ENCODE data around the gene APBB1IP. TPM values are rescaled to one million over a fixed set of nuclear protein-coding genes. Genes with fewer than 3 reads are reported as not detected.

The APBB1IP gene
- total RNA-seq, 4 donors from 2014 or later, result 1.0 to 4.5 (median 2.7) TPM

DNA sequence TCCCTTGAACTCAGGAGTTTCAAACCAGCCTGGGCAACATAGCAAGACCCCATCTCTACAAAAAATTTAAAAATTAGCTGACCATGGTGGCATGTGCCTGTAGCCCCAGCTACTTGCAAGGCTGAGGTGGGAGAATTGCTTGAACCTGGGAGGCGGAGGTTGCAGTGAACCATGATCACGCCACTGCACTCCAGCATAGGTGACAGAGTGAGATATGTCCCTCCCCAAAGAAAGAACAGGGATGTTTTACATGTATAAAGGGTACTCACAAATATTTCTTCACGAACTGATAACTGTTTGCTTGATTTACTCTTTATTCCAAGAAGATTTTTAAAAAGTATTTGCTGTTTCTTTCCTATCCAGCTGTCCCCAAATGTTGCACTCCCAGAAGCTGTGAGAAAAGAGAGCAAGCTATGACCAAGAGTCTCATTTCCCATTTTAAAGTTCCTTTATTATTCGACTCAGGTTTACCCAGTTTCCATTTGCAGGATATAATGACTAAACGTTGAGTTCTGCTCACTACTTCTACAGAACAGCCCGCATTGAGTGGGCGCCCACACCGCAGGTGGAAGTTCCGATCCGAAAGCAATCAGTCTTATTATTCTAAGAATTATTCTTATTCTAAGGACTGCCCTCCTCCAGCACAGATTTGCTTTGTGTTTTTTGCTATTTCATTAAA, 90.7 kb downstream of the APBB1IP start:
- 88% methylated on average over 10 of the region's 10 CpGs for WGBS
- no peaks in the 10 kb centered on the region for H3K27me3 ChIP-seq
- TF ChIP-seq EP300 (IDR thresholded peaks at IDR 0.05) (no peak), CTCF (IDR thresholded peaks at IDR 0.05) (no peak), POLR2A (IDR thresholded peaks at IDR 0.05) (no peak), POLR2AphosphoS5 (IDR thresholded peaks at IDR 0.05) (no peak)

DNA sequence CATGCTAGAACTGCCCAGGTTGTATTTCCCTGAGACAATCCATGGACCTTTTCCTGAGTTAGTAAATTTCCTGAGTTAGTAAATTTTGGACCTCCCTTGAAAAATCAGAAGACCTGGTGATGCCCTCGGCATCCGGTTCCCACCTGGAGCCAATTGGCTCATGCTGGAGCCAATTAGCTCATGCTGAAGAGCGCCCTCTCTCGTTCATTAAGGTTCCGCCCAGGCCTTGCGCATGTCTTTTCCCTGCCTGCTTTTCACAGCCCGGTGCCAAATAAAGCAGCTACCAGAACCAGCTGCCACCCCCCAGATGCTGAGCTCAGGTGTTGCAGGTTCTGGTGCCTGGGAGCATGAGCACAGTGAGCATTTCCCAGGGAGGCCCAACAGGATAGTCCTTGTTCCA, 96.2 kb downstream of the APBB1IP start:
- no peaks in the 10 kb centered on the region for H3K4me1 ChIP-seq
- TF ChIP-seq EP300 (IDR thresholded peaks at IDR 0.05) (no peak), CTCF (IDR thresholded peaks at IDR 0.05) (no peak), POLR2A (IDR thresholded peaks at IDR 0.05) (no peak), POLR2AphosphoS5 (IDR thresholded peaks at IDR 0.05) (no peak)
- H3K4me3 ChIP-seq, result no peak overlapping the region
- H3K36me3 ChIP-seq, result no peaks in the 10 kb centered on the region
- DNase-seq (ENCODE audit: low spot score in 2 of 2), result no peak
- WGBS, result 68% methylated on average over 6 of the region's 7 CpGs
- H3K27ac ChIP-seq, result no peak overlapping the region
- H3K9me3 ChIP-seq, result no peaks in the 10 kb centered on the region
- H3K27me3 ChIP-seq, result no peaks in the 10 kb centered on the region

More for the DNA sequence above, 90.7 kb downstream of the APBB1IP start:
- no peaks in the 10 kb centered on the region for H3K9me3 ChIP-seq
- H3K27ac ChIP-seq, result no peak overlapping the region
- no peak overlapping the region for H3K4me3 ChIP-seq
- DNase-seq (ENCODE audit: low spot score in 2 of 2), result no peak
- no peaks in the 10 kb centered on the region for H3K4me1 ChIP-seq
- H3K36me3 ChIP-seq, result no peaks in the 10 kb centered on the region

GRCh38 chr10:26540601-26541000, 102.5 kb downstream of the APBB1IP start:
- H3K4me3 ChIP-seq, result no peak overlapping the region
- no peaks in the 10 kb centered on the region for H3K27me3 ChIP-seq
- no peak for DNase-seq (ENCODE audit: low spot score in 2 of 2)
- no peak overlapping the region for H3K27ac ChIP-seq
- no peaks in the 10 kb centered on the region for H3K9me3 ChIP-seq
- TF ChIP-seq CTCF (IDR thresholded peaks at IDR 0.05) (no peak), POLR2AphosphoS5 (IDR thresholded peaks at IDR 0.05) (no peak), POLR2A (IDR thresholded peaks at IDR 0.05) (no peak), EP300 (IDR thresholded peaks at IDR 0.05) (no peak)
- H3K4me1 ChIP-seq, result peaks cover 2% of the 10 kb centered on the region
- no peaks in the 10 kb centered on the region for H3K36me3 ChIP-seq
- 36% methylated on average over 5 of the region's 5 CpGs for WGBS

GRCh38 chr10:26543567-26544306, 105.6 kb downstream of the APBB1IP start:
- Histone ChIP-seq H3K9me3 (no peaks in the 10 kb centered on the region), H3K27me3 (no peaks in the 10 kb centered on the region), H3K27ac (no peak overlapping the region), H3K4me3 (no peak overlapping the region), H3K36me3 (no peaks in the 10 kb centered on the region), H3K4me1 (peaks cover 2% of the 10 kb centered on the region)
- 77% methylated on average over 7 of the region's 7 CpGs for WGBS
- TF ChIP-seq POLR2AphosphoS5 (IDR thresholded peaks at IDR 0.05) (no peak), EP300 (IDR thresholded peaks at IDR 0.05) (no peak), POLR2A (IDR thresholded peaks at IDR 0.05) (no peak), CTCF (IDR thresholded peaks at IDR 0.05) (no peak)
- no peak for DNase-seq (ENCODE audit: low spot score in 2 of 2)

DNA sequence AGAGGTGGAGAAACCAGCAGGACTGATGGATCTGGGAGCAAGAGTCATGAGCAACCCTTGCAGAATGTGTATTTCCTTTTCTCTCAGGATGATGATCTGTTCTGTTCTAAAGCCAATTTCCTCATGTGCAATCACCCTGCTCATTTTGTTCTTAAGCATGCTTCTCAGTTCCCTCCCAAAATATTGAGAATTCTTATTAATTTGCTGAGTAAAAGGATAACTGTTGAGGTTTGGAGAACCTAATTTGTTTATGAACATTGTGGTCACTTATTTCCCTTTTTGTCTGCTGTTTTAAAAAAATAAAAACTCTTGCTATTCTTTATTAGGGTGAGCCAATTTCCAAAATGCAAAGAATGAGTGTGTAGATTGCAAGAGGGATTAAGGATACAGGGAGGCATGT, 106.8 kb downstream of the APBB1IP start:
- Histone ChIP-seq H3K27ac (no peak overlapping the region), H3K36me3 (no peaks in the 10 kb centered on the region), H3K4me1 (peaks cover 2% of the 10 kb centered on the region), H3K9me3 (no peaks in the 10 kb centered on the region), H3K4me3 (no peak overlapping the region), H3K27me3 (no peaks in the 10 kb centered on the region)
- TF ChIP-seq POLR2A (IDR thresholded peaks at IDR 0.05), result no peak
- no peak for TF ChIP-seq EP300 (IDR thresholded peaks at IDR 0.05)
- TF ChIP-seq POLR2AphosphoS5 (IDR thresholded peaks at IDR 0.05), result no peak
- no peak for TF ChIP-seq CTCF (IDR thresholded peaks at IDR 0.05)
- no peak for DNase-seq (ENCODE audit: low spot score in 2 of 2)
